Endothelial cell of umbilical vein (primary cell): ENCODE data around the gene ATP8A2.

Source experiments
- CTCF ChIP-seq, 2 donors: IDR thresholded peaks; 1 replicate in 1 of 2; 2 replicates in 1 of 2; pipeline ENCODE4 v1.5.1; 2011; ENCODE audit warnings: low read length in 2 of 2, mild to moderate bottlenecking in 2 of 2, moderate library complexity in 2 of 2, control low read depth in 1 of 2, inconsistent platforms in 1 of 2, low read depth in 1 of 2; ENCODE audit not compliant: insufficient read depth in 1 of 2; ENCODE audit errors: extremely low read depth in 1 of 2
- EZH2 ChIP-seq: IDR thresholded peaks from 2 replicates; pipeline ENCODE4 v1.6.1; 2012; ENCODE audit warnings: borderline replicate concordance, low read depth, mild to moderate bottlenecking, moderate library complexity, low read length, inconsistent platforms; ENCODE audit not compliant: severe bottlenecking

DNA sequence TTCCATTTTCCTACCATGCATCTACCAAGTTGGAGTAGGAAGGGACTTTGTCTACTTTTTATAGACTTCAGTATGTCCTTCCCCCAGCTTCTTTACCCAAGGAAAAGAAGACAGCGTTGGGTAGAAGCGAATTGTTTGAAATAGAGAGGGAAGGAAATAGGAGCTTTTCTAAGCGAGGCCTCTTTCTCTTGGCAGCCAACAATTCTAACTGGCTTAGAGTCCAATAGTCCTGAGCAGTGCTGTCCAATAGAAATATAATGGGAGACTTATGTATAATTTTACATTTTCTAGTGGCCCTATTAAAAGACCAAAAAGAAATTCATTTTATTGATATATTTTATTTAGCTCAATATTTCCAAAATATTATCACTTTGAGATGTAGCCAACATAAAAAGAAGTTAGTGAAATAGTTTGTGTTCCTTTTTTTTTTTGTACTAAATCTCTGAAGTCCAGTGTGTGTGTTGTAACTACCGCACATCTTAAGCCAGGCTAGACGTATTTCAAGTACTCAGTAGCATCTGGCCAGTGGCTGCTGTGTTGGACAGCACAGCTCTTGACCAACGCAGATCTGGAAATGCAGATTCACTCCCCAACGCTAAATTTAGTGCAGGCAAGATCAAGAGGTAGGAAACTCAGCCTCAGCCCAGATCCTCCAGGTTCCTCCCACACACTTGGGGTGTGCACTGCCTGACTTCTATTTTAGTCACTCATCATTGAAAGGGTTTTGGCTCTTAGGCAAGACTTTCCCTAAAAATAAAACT lies 500.9 kb downstream of the ATP8A2 start:
- TF ChIP-seq EZH2 (no peak), CTCF (IDR thresholded peaks at IDR 0.05; ENCODE audit: extremely low read depth in 1 of 2, insufficient read depth in 1 of 2, low read depth in 1 of 2, low read length in 2 of 2) (no peak)
